ENCODE measurements around the gene ADGRL2. TPM values are rescaled to one million over a fixed set of nuclear protein-coding genes. Genes with fewer than 3 reads are reported as not detected.

The ADGRL2 gene
- total and polyA plus RNA-seq, 11 donors, result 16.9 to 82.8 (median 54.3) TPM

- DNase-seq, result peak in 1 of 5 donors; percentile 24
- intact Hi-C loops (cut with DNase I), result no loop called here
- ATAC-seq, result peak in 3 of 4 donors; percentile 53 to 78 (median 67)
Measured at GRCh38 chr1:81832573-81832972, 31.8 kb downstream of the ADGRL2 start.

GRCh38 chr1:81833722-81834121 is 33.0 kb downstream of the ADGRL2 start:
- TF ChIP-seq POLR2A (IDR thresholded peaks at IDR 0.05), result no peak
- TF ChIP-seq, protein P1, sequence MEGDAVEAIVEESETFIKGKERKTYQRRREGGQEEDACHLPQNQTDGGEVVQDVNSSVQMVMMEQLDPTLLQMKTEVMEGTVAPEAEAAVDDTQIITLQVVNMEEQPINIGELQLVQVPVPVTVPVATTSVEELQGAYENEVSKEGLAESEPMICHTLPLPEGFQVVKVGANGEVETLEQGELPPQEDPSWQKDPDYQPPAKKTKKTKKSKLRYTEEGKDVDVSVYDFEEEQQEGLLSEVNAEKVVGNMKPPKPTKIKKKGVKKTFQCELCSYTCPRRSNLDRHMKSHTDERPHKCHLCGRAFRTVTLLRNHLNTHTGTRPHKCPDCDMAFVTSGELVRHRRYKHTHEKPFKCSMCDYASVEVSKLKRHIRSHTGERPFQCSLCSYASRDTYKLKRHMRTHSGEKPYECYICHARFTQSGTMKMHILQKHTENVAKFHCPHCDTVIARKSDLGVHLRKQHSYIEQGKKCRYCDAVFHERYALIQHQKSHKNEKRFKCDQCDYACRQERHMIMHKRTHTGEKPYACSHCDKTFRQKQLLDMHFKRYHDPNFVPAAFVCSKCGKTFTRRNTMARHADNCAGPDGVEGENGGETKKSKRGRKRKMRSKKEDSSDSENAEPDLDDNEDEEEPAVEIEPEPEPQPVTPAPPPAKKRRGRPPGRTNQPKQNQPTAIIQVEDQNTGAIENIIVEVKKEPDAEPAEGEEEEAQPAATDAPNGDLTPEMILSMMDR (IDR thresholded peaks at IDR 0.05), result no peak
- Histone ChIP-seq H3K9me3 (no peaks in the 10 kb centered on the region), H3K36me3 (peaks cover 0 to 2% (median 0%) of the 10 kb centered on the region in 9 donors), H3K4me1 (peaks cover 8 to 57% (median 45%) of the 10 kb centered on the region in 12 donors), H3K27me3 (no peaks in the 10 kb centered on the region), H3K27ac (peak overlapping the region in 2 of 12 donors; percentile 1 to 33), H3K4me3 (no peak overlapping the region)
- no peak for ATAC-seq
- intact Hi-C loops (cut with DNase I), result no loop called here
- WGBS, 4 donors, result 64 to 70% (median 67%) methylated on average over 4 of the region's 4 CpGs
- DNase-seq, result no peak

More at GRCh38 chr1:81832573-81832972, 31.8 kb downstream of the ADGRL2 start:
- H3K4me1 ChIP-seq, result peaks cover 8 to 57% (median 45%) of the 10 kb centered on the region in 12 donors
- peak overlapping the region in 1 of 12 donors; percentile 33 for H3K27ac ChIP-seq
- H3K36me3 ChIP-seq, result no peaks in the 10 kb centered on the region
- no peak overlapping the region for H3K4me3 ChIP-seq
- H3K9me3 ChIP-seq, result no peaks in the 10 kb centered on the region
- WGBS, 4 donors, result 2 to 5% (median 4%) methylated on average over 1 of the region's 1 CpG
- no peaks in the 10 kb centered on the region for H3K27me3 ChIP-seq
- no peak for TF ChIP-seq POLR2A (IDR thresholded peaks at IDR 0.05)
- TF ChIP-seq, protein P1 (IDR thresholded peaks at IDR 0.05), result no peak

GRCh38 chr1:81834268-81834667 is 33.5 kb downstream of the ADGRL2 start:
- Histone ChIP-seq H3K4me3 (no peak overlapping the region), H3K36me3 (peaks cover 0 to 4% (median 0%) of the 10 kb centered on the region in 9 donors), H3K9me3 (no peaks in the 10 kb centered on the region), H3K4me1 (peaks cover 8 to 57% (median 45%) of the 10 kb centered on the region in 12 donors), H3K27ac (peak overlapping the region in 4 of 12 donors; percentile 1 to 33 (median 16)), H3K27me3 (no peaks in the 10 kb centered on the region)
- no peak for DNase-seq
- no peak for ATAC-seq
- intact Hi-C loops (cut with DNase I), result no loop called here
- WGBS, 4 donors, result 34 to 45% (median 40%) methylated on average over 2 of the region's 2 CpGs
- TF ChIP-seq POLR2A (IDR thresholded peaks at IDR 0.05), result no peak
- TF ChIP-seq, protein P1 (IDR thresholded peaks at IDR 0.05), result no peak

DNA sequence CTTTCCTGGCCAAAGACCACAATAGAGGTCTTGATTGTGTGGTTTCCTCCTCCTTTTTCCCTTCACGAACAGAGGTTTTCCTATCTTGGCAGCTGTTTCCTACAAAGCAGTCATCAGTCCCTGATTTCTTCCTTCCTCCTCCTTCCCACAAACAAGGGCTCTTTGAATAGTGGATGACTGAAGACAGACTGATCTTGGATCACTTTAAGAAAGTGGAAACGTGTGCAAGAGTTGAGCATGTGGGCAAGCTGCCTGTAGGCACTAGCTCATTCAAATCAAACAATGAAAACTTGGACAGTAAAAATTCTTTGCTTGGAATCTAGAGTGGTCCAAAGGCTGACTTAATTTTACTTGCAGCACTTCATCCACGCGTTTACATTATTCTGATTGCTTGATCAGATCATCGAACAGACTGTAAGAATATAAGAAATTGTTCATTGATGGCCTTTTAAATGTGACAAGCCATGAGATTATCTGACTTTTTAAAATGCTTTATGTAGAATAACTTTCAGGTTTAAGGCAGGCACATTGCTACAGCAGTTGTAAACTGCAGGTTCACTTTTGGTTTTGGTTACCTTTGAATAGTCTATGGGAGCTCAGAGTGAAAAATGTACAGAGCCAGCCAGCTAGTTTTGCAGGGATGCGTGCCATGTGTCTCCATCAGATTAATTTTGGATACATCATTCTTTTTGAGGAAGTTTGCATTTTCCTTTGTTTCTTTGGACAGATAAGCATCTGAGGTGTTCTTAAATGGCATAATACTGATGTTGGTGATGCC is 34.4 kb downstream of the ADGRL2 start:
- Histone ChIP-seq H3K4me3 (peak overlapping the region in 3 of 12 donors; percentile 0 to 18 (median 12)), H3K27ac (peak overlapping the region in 3 of 12 donors; percentile 11 to 33 (median 21)), H3K27me3 (no peaks in the 10 kb centered on the region), H3K36me3 (peaks cover 0 to 4% (median 0%) of the 10 kb centered on the region in 9 donors), H3K4me1 (peaks cover 8 to 57% (median 45%) of the 10 kb centered on the region in 12 donors), H3K9me3 (no peaks in the 10 kb centered on the region)
- intact Hi-C loops (cut with DNase I), result no loop called here
- 24 to 35% (median 30%) methylated on average over 6 of the region's 6 CpGs for WGBS, 4 donors
- peak in 4 of 5 donors; percentile 29 to 55 (median 44) for DNase-seq
- ATAC-seq, result peak; percentile 74 to 92 (median 88)
- TF ChIP-seq POLR2A (IDR thresholded peaks at IDR 0.05), result no peak
- TF ChIP-seq, protein P1 (IDR thresholded peaks at IDR 0.05), result no peak
